ENCODE data around the gene PEX6. TPM values are rescaled to one million over a fixed set of nuclear protein-coding genes. Genes with fewer than 3 reads are reported as not detected.

Gene PEX6
- total and polyA plus RNA-seq, 5 donors from 2014 or later, result 10.9 to 20.7 (median 18.2) TPM

DNA sequence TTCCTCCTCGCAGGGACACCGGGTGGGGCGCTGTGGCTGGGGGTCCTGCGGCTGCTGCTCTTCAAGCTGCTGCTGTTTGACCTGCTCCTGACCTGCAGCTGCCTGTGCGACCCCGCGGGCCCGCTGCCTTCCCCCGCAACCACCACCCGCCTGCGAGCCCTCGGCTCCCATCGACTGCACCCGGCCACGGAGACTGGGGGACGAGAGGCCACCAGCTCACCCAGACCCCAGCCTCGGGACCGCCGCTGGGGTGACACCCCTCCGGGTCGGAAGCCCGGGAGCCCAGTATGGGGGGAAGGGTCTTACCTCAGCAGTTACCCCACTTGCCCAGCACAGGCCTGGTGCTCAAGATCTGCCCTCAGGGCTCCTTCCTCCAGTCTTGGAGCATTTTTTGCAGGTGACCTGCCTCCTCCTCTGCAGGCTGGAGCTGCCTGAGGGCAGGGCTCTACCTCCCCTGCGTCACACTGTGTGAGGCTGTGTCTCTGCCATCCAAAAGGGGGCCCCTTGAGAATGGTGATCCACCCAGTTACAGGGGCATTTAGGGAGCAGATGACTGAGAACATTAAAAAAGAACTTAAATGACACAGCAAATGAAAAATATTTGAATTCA, 53.6 kb downstream of the PEX6 start:
- H3K36me3 Mint-ChIP-seq, result no peaks in the 10 kb centered on the region
- peaks cover 6 to 18% (median 12%) of the 10 kb centered on the region in 4 donors for H3K4me1 Mint-ChIP-seq
- H3K9me3 Mint-ChIP-seq, result peaks cover 0 to 1% (median 0%) of the 10 kb centered on the region in 7 donors
- DNase-seq (no peak), ATAC-seq (ENCODE audit: low read depth in 2 of 2) (no peak)
- peak overlapping the region in 1 of 3 donors; percentile 92 for H3K27ac Mint-ChIP-seq
- H3K9me3 ChIP-seq (ENCODE audit: control insufficient read depth in 2 of 2, low read length in 2 of 2), result no peaks in the 10 kb centered on the region
- H3K4me3 ChIP-seq (ENCODE audit: low read depth, low read length), result no peak overlapping the region
- no peaks in the 10 kb centered on the region for H3K27me3 Mint-ChIP-seq
- no peaks in the 10 kb centered on the region for H3K27me3 ChIP-seq (ENCODE audit: control insufficient read depth, insufficient read depth, low read length)
- no peaks in the 10 kb centered on the region for H3K36me3 ChIP-seq (ENCODE audit: control insufficient read depth, insufficient read depth, low read length)
- peaks cover 22% of the 10 kb centered on the region for H3K4me1 ChIP-seq (ENCODE audit: control insufficient read depth, insufficient read depth, low read length, poor library complexity, severe bottlenecking)
- peak overlapping the region in 1 of 4 donors; percentile 41 for H3K4me3 Mint-ChIP-seq
- no peak overlapping the region for H3K27ac ChIP-seq (ENCODE audit: insufficient read depth, low read length, poor library complexity, severe bottlenecking)

DNA sequence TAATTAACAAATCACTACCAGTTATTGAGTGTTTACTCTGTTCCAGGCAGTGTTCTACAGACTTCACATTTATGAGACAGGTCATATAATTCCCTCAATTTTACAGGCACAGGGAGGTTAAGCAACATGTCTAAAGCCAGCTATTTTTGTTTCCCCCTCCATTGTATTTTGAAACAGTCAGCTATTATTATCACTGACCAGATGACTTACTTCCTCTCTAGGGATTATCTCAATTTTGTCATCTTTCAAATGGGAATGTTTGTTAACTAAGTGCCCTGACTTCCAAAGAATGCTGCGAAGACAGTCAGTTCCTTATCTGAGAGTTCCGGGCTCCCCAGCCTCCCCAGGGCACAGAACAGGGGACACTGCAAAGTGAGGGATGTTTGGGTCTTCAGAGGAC, 55.3 kb downstream of the PEX6 start:
- no peaks in the 10 kb centered on the region for H3K36me3 Mint-ChIP-seq
- H3K27me3 Mint-ChIP-seq, result no peaks in the 10 kb centered on the region
- peaks cover under 1 to 5% (median 5%) of the 10 kb centered on the region in 4 donors for H3K4me1 Mint-ChIP-seq
- no peaks in the 10 kb centered on the region for H3K27me3 ChIP-seq (ENCODE audit: control insufficient read depth, insufficient read depth, low read length)
- H3K9me3 ChIP-seq (ENCODE audit: control insufficient read depth in 2 of 2, low read length in 2 of 2), result no peaks in the 10 kb centered on the region
- no peaks in the 10 kb centered on the region for H3K36me3 ChIP-seq (ENCODE audit: control insufficient read depth, insufficient read depth, low read length)
- no peak overlapping the region for H3K4me3 Mint-ChIP-seq
- no peak overlapping the region for H3K27ac ChIP-seq (ENCODE audit: insufficient read depth, low read length, poor library complexity, severe bottlenecking)
- DNase-seq (no peak), ATAC-seq (ENCODE audit: low read depth in 2 of 2) (no peak)
- peak overlapping the region in 1 of 3 donors; percentile 38 for H3K27ac Mint-ChIP-seq
- peaks cover 10% of the 10 kb centered on the region for H3K4me1 ChIP-seq (ENCODE audit: control insufficient read depth, insufficient read depth, low read length, poor library complexity, severe bottlenecking)
- H3K9me3 Mint-ChIP-seq, result no peaks in the 10 kb centered on the region
- no peak overlapping the region for H3K4me3 ChIP-seq (ENCODE audit: low read depth, low read length)

DNA sequence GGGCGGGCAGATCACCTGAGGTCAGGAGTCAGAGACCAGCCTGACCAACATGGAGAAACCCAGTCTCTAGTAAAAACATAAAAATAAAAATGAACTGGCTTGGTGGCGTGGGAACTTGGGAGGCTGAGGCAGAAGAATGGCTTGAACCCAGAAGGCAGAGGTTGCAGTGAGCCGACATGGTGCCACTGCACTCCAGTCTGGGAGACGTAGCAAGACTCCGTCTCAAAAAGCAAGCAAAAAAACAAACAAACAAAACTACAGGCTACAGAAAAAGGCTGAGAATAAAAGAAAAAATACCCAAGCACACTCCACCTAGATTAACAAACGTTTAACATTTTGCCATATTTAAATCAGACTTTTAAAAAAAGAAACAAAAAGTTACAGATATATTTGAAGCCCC, 57.2 kb downstream of the PEX6 start:
- H3K27ac ChIP-seq (ENCODE audit: insufficient read depth, low read length, poor library complexity, severe bottlenecking), result no peak overlapping the region

DNA sequence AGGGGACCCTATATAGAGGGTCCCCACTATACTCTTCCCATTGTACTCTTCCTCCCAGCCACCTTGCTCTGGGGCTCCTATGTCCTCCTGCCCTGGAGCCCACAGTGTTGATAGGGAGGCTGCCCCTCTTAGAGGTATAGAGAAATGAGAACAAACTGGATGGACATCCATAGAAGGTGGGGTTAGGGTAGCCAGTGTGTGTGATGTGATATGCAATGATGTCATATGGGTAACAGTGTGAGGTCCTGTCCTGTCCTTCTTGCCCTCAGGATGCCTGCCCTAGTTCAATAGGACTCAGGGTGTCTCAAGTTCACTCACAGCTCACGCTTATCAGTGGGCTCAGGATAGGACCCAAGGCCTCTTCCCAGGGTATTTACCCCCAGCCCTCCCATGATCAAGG, 62.7 kb downstream of the PEX6 start:
- no peak overlapping the region for H3K27ac ChIP-seq (ENCODE audit: insufficient read depth, low read length, poor library complexity, severe bottlenecking)
- Mint-ChIP-seq H3K27ac (no peak overlapping the region), H3K36me3 (no peaks in the 10 kb centered on the region), H3K4me3 (no peak overlapping the region), H3K9me3 (no peaks in the 10 kb centered on the region), H3K4me1 (peaks cover 0 to under 1% (median 0%) of the 10 kb centered on the region in 4 donors), H3K27me3 (peaks cover 10% of the 10 kb centered on the region)
- peaks cover 5% of the 10 kb centered on the region for H3K4me1 ChIP-seq (ENCODE audit: control insufficient read depth, insufficient read depth, low read length, poor library complexity, severe bottlenecking)
- H3K9me3 ChIP-seq (ENCODE audit: control insufficient read depth in 2 of 2, low read length in 2 of 2), result no peaks in the 10 kb centered on the region
- no peaks in the 10 kb centered on the region for H3K36me3 ChIP-seq (ENCODE audit: control insufficient read depth, insufficient read depth, low read length)
- no peak for ATAC-seq (ENCODE audit: low read depth in 2 of 2)
- DNase-seq, result no peak
- H3K4me3 ChIP-seq (ENCODE audit: low read depth, low read length), result no peak overlapping the region
- H3K27me3 ChIP-seq (ENCODE audit: control insufficient read depth, insufficient read depth, low read length), result peaks cover 2% of the 10 kb centered on the region

More for the DNA sequence above, 57.2 kb downstream of the PEX6 start:
- Histone ChIP-seq H3K9me3 (ENCODE audit: control insufficient read depth in 2 of 2, low read length in 2 of 2) (no peaks in the 10 kb centered on the region), H3K36me3 (ENCODE audit: control insufficient read depth, insufficient read depth, low read length) (no peaks in the 10 kb centered on the region), H3K4me3 (ENCODE audit: low read depth, low read length) (no peak overlapping the region), H3K4me1 (ENCODE audit: control insufficient read depth, insufficient read depth, low read length, poor library complexity, severe bottlenecking) (no peaks in the 10 kb centered on the region), H3K27me3 (ENCODE audit: control insufficient read depth, insufficient read depth, low read length) (no peaks in the 10 kb centered on the region)
- no peaks in the 10 kb centered on the region for H3K27me3 Mint-ChIP-seq
- ATAC-seq (ENCODE audit: low read depth in 2 of 2), result no peak
- DNase-seq, result no peak
- H3K4me3 Mint-ChIP-seq, result no peak overlapping the region
- H3K9me3 Mint-ChIP-seq, result no peaks in the 10 kb centered on the region
- H3K27ac Mint-ChIP-seq, result no peak overlapping the region
- H3K4me1 Mint-ChIP-seq, result no peaks in the 10 kb centered on the region
- no peaks in the 10 kb centered on the region for H3K36me3 Mint-ChIP-seq

DNA sequence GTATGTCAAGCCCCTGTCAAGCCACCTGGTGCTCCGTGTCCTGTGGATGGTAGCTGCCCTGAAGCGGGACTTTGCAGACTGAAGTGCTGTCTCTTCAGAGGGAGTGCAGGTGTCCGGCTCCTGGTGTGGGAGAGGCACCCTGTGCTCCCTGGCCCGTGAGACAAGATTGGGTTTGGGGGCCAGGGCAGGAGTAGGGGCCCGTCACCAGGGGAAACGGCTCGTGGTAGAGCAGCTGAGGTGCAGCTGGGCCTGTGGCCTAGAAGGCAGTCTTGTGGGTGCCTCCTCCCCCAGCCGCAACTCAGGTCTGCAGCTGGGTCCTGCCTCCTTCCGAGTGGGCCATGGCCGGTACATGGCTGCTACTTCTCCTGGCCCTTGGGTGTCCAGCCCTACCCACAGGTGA, 63.2 kb downstream of the PEX6 start, which contains the start of gene PTCRA:
Gene PTCRA (plus strand): TSS at position 322 of the 400 bp plus-strand sequence. CDS start 17 bp downstream, at position 339.
- Mint-ChIP-seq H3K27ac (peak within 1 kb of the TSS in 1 of 3 donors; percentile 51), H3K4me3 (no peak within 1 kb of the TSS), H3K36me3 (no peaks in the 10 kb centered on the region), H3K27me3 (peaks cover 14% of the 10 kb centered on the region), H3K9me3 (no peaks in the 10 kb centered on the region), H3K4me1 (peaks cover 0 to 3% (median 0%) of the 10 kb centered on the region in 4 donors)
- Histone ChIP-seq H3K9me3 (ENCODE audit: control insufficient read depth in 2 of 2, low read length in 2 of 2) (no peaks in the 10 kb centered on the region), H3K27me3 (ENCODE audit: control insufficient read depth, insufficient read depth, low read length) (peaks cover 2% of the 10 kb centered on the region), H3K36me3 (ENCODE audit: control insufficient read depth, insufficient read depth, low read length) (no peaks in the 10 kb centered on the region), H3K4me1 (ENCODE audit: control insufficient read depth, insufficient read depth, low read length, poor library complexity, severe bottlenecking) (peaks cover 7% of the 10 kb centered on the region), H3K27ac (ENCODE audit: insufficient read depth, low read length, poor library complexity, severe bottlenecking) (no peak within 1 kb of the TSS), H3K4me3 (ENCODE audit: low read depth, low read length) (no peak within 1 kb of the TSS)
- DNase-seq (no peak), ATAC-seq (ENCODE audit: low read depth in 2 of 2) (no peak)

DNA sequence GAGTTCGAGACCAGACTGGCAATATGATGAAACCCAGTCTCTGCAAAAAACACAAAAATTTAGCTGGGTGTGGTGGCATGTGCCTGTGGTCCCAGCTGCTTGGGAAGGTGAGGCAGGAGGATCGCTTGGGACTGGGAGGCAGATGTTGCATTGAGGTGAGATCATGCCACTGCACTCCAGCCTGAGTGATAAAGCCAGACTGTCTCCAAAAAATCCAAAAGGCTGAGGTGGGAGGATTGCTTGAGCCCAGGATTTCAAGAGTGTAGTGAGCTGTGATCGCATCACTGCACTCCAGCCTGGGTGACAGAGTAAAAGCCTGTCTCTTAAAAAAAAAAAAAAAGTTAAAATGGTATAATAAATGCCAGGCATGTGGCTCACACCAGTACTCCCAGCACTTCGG, 64.4 kb downstream of the PEX6 start:
- Histone ChIP-seq H3K27ac (ENCODE audit: insufficient read depth, low read length, poor library complexity, severe bottlenecking) (no peak overlapping the region), H3K27me3 (ENCODE audit: control insufficient read depth, insufficient read depth, low read length) (peaks cover 2% of the 10 kb centered on the region), H3K9me3 (ENCODE audit: control insufficient read depth in 2 of 2, low read length in 2 of 2) (no peaks in the 10 kb centered on the region), H3K36me3 (ENCODE audit: control insufficient read depth, insufficient read depth, low read length) (no peaks in the 10 kb centered on the region), H3K4me3 (ENCODE audit: low read depth, low read length) (no peak overlapping the region), H3K4me1 (ENCODE audit: control insufficient read depth, insufficient read depth, low read length, poor library complexity, severe bottlenecking) (peaks cover 7% of the 10 kb centered on the region)
- peaks cover 14% of the 10 kb centered on the region for H3K27me3 Mint-ChIP-seq
- peaks cover 0 to 3% (median 0%) of the 10 kb centered on the region in 4 donors for H3K4me1 Mint-ChIP-seq
- H3K9me3 Mint-ChIP-seq, result no peaks in the 10 kb centered on the region
- no peak overlapping the region for H3K4me3 Mint-ChIP-seq
- ATAC-seq (ENCODE audit: low read depth in 2 of 2) (no peak), DNase-seq (no peak)
- H3K36me3 Mint-ChIP-seq, result no peaks in the 10 kb centered on the region
- no peak overlapping the region for H3K27ac Mint-ChIP-seq

Other genes starting within 250 kb of the PEX6 start
- 89.2 TPM for gene TBCC, start 233.1 kb downstream of the PEX6 start, total RNA-seq
- gene TBCC, start 233.1 kb downstream of the PEX6 start, polyA plus RNA-seq, result 100 to 1,000 TPM; 117 to 136 (median 134) TPM
- gene BICRAL, start 197.1 kb downstream of the PEX6 start, total RNA-seq, result 47.0 TPM
- gene BICRAL, start 197.1 kb downstream of the PEX6 start, polyA plus RNA-seq, result 1 to 10 TPM; 3.3 to 3.8 (median 3.4) TPM
- gene RPL7L1, start 99.6 kb downstream of the PEX6 start, total RNA-seq, result 64.4 TPM
- gene RPL7L1, start 99.6 kb downstream of the PEX6 start, polyA plus RNA-seq, result 10 to 100 TPM; 48.4 to 60.9 (median 54.2) TPM
- 1.1 TPM for gene PTCRA, start 63.1 kb downstream of the PEX6 start, total RNA-seq
- not detected for gene PTCRA, start 63.1 kb downstream of the PEX6 start, polyA plus RNA-seq
- gene CNPY3, start 49.7 kb downstream of the PEX6 start, total RNA-seq, result 42.9 TPM
- 10 to 100 TPM; 79.2 to 88.8 (median 84.4) TPM for gene CNPY3, start 49.7 kb downstream of the PEX6 start, polyA plus RNA-seq
- 0.99 TPM for gene GNMT, start 18.4 kb downstream of the PEX6 start, total RNA-seq
- gene GNMT, start 18.4 kb downstream of the PEX6 start, polyA plus RNA-seq, result under 1 TPM in 1 of 4 donors, not detected in 3; 0.22 TPM
- gene PPP2R5D, start 5.4 kb upstream of the PEX6 start, total RNA-seq, result 35.4 TPM
- gene PPP2R5D, start 5.4 kb upstream of the PEX6 start, polyA plus RNA-seq, result 10 to 100 TPM; 23.0 to 27.3 (median 25.4) TPM
- 27.6 TPM for gene MEA1, start 34.8 kb upstream of the PEX6 start, total RNA-seq
- gene MEA1, start 34.8 kb upstream of the PEX6 start, polyA plus RNA-seq, result 100 to 1,000 TPM in 1 of 4 donors, 10 to 100 TPM in 3; 71.5 to 121 (median 79.3) TPM
- 38.6 TPM for gene KLHDC3, start 35.1 kb upstream of the PEX6 start, total RNA-seq
- 100 to 1,000 TPM; 119 to 130 (median 126) TPM for gene KLHDC3, start 35.1 kb upstream of the PEX6 start, polyA plus RNA-seq
- gene RRP36, start 42.4 kb upstream of the PEX6 start, total RNA-seq, result 33.3 TPM
- 10 to 100 TPM; 61.9 to 82.2 (median 71.6) TPM for gene RRP36, start 42.4 kb upstream of the PEX6 start, polyA plus RNA-seq
- 7.7 TPM for gene CUL7, start 74.7 kb upstream of the PEX6 start, total RNA-seq
- gene CUL7, start 74.7 kb upstream of the PEX6 start, polyA plus RNA-seq, result 1 to 10 TPM; 2.1 to 3.5 (median 2.4) TPM
- gene MRPL2, start 80.3 kb upstream of the PEX6 start, total RNA-seq, result 29.3 TPM
- gene MRPL2, start 80.3 kb upstream of the PEX6 start, polyA plus RNA-seq, result 10 to 100 TPM; 45.2 to 52.6 (median 48.3) TPM
- 33.5 TPM for gene KLC4, start 80.5 kb upstream of the PEX6 start, total RNA-seq
- gene KLC4, start 80.5 kb upstream of the PEX6 start, polyA plus RNA-seq, result 10 to 100 TPM in 3 of 4 donors, 1 to 10 TPM in 1; 9.3 to 15.5 (median 12.6) TPM
- 2.3 TPM for gene PTK7, start 97.1 kb upstream of the PEX6 start, total RNA-seq
- under 1 TPM in 1 of 4 donors, not detected in 3; 0.25 TPM for gene PTK7, start 97.1 kb upstream of the PEX6 start, polyA plus RNA-seq
- gene SRF, start 192.1 kb upstream of the PEX6 start, total RNA-seq, result 24.0 TPM
- gene SRF, start 192.1 kb upstream of the PEX6 start, polyA plus RNA-seq, result 1 to 10 TPM; 3.3 to 5.8 (median 4.5) TPM
- gene CUL9, start 203.0 kb upstream of the PEX6 start, total RNA-seq, result 81.2 TPM
- gene CUL9, start 203.0 kb upstream of the PEX6 start, polyA plus RNA-seq, result 10 to 100 TPM; 22.5 to 26.0 (median 23.8) TPM